NCI-H2081 treated with DMSO at 0.1 percent for 48 hours (cell line): ENCODE results near the gene ORM1.
"Not testable (repeated sequence)": the region's sequence is repeated elsewhere in the genome, so short reads cannot be mapped to it uniquely, and the experiment has no call there.

Experiments
- DNase-seq: peaks from one replicate; lab custom pipeline; 2025; lab: John Stamatoyannopoulos, UW

The ORM1 gene

GRCh38 chr9:114325684-114326254 lies 2.9 kb downstream of the ORM1 start:
- not testable (repeated sequence) for DNase-seq

- DNase-seq, result no peak
Observed at GRCh38 chr9:114327749-114328148, 4.9 kb downstream of the ORM1 start.

- DNase-seq, result not testable (repeated sequence)
Observed at GRCh38 chr9:114328357-114328820, 5.5 kb downstream of the ORM1 start.

- DNase-seq, result not testable (repeated sequence)
Observed at GRCh38 chr9:114328937-114329624, 6.2 kb downstream of the ORM1 start.

GRCh38 chr9:114329625-114330022 lies 6.7 kb downstream of the ORM1 start, which contains the start of gene ORM2:
ORM2 (plus strand) TSS chr9:114329869; CDS start chr9:114329905, 36 bp downstream.
- not testable (repeated sequence) for DNase-seq

- DNase-seq, result no peak
Observed at GRCh38 chr9:114330636-114331035, 7.7 kb downstream of the ORM1 start.

- not testable (repeated sequence) for DNase-seq
Observed at GRCh38 chr9:114331229-114332195, 8.6 kb downstream of the ORM1 start.

GRCh38 chr9:114332474-114333040 lies 9.7 kb downstream of the ORM1 start:
- not testable (repeated sequence) for DNase-seq

- DNase-seq, result not testable (repeated sequence)
Observed at GRCh38 chr9:114333718-114334117, 10.8 kb downstream of the ORM1 start.

GRCh38 chr9:114334490-114334889 lies 11.6 kb downstream of the ORM1 start:
- no peak for DNase-seq

- no peak for DNase-seq
Observed at GRCh38 chr9:114335745-114336144, 12.8 kb downstream of the ORM1 start.

- no peak for DNase-seq
Observed at GRCh38 chr9:114336157-114336556, 13.3 kb downstream of the ORM1 start.

- no peak for DNase-seq
Observed at GRCh38 chr9:114336699-114337395, 13.9 kb downstream of the ORM1 start.

GRCh38 chr9:114338187-114338586 lies 15.3 kb downstream of the ORM1 start:
- DNase-seq, result no peak

- DNase-seq, result no peak
Observed at GRCh38 chr9:114339130-114339908, 16.4 kb downstream of the ORM1 start.

- DNase-seq, result no peak
Observed at GRCh38 chr9:114341152-114341830, 18.4 kb downstream of the ORM1 start.

GRCh38 chr9:114341991-114342390 lies 19.1 kb downstream of the ORM1 start:
- DNase-seq, result no peak

- DNase-seq, result no peak
Observed at GRCh38 chr9:114342755-114343440, 20.0 kb downstream of the ORM1 start.

- DNase-seq, result no peak
Observed at GRCh38 chr9:114343471-114344187, 20.7 kb downstream of the ORM1 start.
